T-helper 2 cell treated with Interferon-gamma antibody and Interleukin-4, amounts not matched to agents 5 μg/mL and 100 μg/mL, for 36 hours (primary cell): Measurements from ENCODE around the gene XPA.
"Not testable (repeated sequence)": the region's sequence is repeated elsewhere in the genome, so short reads cannot be mapped to it uniquely, and the experiment has no call there.

Experiments used
- DNase-seq: peaks from one replicate; pipeline ENCODE4 v3.0.0; 2021; ENCODE audit warnings: low spot score
- H3K27ac Mint-ChIP-seq: one replicate; pipeline ENCODE4 v1.8.0; 2021; ENCODE audit warnings: mild to moderate bottlenecking, mixed read lengths
- H3K27me3 Mint-ChIP-seq: one replicate; pipeline ENCODE4 v1.8.0; 2021; ENCODE audit warnings: low read depth, mixed read lengths
- H3K36me3 Mint-ChIP-seq: one replicate; pipeline ENCODE4 v1.8.0; 2021; ENCODE audit warnings: low read depth, mixed read lengths
- H3K4me1 Mint-ChIP-seq: one replicate; pipeline ENCODE4 v1.8.0; 2021; ENCODE audit warnings: low read depth, mixed read lengths
- H3K4me3 Mint-ChIP-seq: one replicate; pipeline ENCODE4 v1.8.0; 2022; ENCODE audit warnings: mild to moderate bottlenecking, moderate library complexity, mixed read lengths
- H3K9me3 Mint-ChIP-seq: one replicate; pipeline ENCODE4 v1.8.0; 2021; ENCODE audit warnings: mixed read lengths

Gene XPA

DNA sequence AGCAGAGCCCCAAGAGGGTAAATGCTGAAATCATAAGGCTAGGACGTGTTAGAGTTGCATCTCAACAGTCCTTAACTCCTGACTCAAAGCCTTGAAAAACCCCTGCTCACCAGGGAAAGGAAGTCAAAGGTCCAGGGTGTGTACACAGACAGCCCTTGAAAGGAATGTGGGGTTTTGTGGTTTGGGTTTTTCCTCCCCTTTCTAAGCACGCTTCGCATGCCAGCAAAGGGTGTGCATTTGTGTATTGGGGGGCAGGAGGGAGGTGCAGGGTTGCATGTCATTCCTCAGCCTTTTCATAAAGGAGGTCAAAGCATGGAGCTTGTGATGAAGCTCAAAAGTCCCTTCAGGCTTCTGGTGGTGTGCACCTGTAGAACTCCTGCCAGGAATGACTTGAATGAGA lies 17.3 kb upstream of the XPA start:
- H3K4me1 Mint-ChIP-seq: peaks cover 27% of the 10 kb centered on the region
- H3K4me3 Mint-ChIP-seq: peak overlapping the region; percentile 67
- no peaks in the 10 kb centered on the region for H3K9me3 Mint-ChIP-seq
- no peak for DNase-seq
- no peak overlapping the region for H3K27ac Mint-ChIP-seq
- no peaks in the 10 kb centered on the region for H3K36me3 Mint-ChIP-seq
- peaks cover 22% of the 10 kb centered on the region for H3K27me3 Mint-ChIP-seq

GRCh38 chr9:97711223-97711626 lies 14.1 kb upstream of the XPA start:
- H3K36me3 Mint-ChIP-seq: no peaks in the 10 kb centered on the region
- peak overlapping the region; percentile 46 for H3K4me3 Mint-ChIP-seq
- no peak for DNase-seq
- no peaks in the 10 kb centered on the region for H3K9me3 Mint-ChIP-seq
- H3K27me3 Mint-ChIP-seq: peaks cover 25% of the 10 kb centered on the region
- no peak overlapping the region for H3K27ac Mint-ChIP-seq
- peaks cover 26% of the 10 kb centered on the region for H3K4me1 Mint-ChIP-seq

GRCh38 chr9:97710356-97711222 lies 13.4 kb upstream of the XPA start:
- Mint-ChIP-seq H3K27me3 (peaks cover 23% of the 10 kb centered on the region), H3K9me3 (no peaks in the 10 kb centered on the region), H3K27ac (no peak overlapping the region), H3K4me3 (peak overlapping the region; percentile 46), H3K36me3 (no peaks in the 10 kb centered on the region), H3K4me1 (peaks cover 33% of the 10 kb centered on the region)
- peak; percentile 37 for DNase-seq

GRCh38 chr9:97706246-97706645 lies 9.1 kb upstream of the XPA start:
- no peak for DNase-seq
- no peaks in the 10 kb centered on the region for H3K9me3 Mint-ChIP-seq
- H3K27ac Mint-ChIP-seq: no peak overlapping the region
- H3K36me3 Mint-ChIP-seq: no peaks in the 10 kb centered on the region
- H3K4me3 Mint-ChIP-seq: no peak overlapping the region
- peaks cover 14% of the 10 kb centered on the region for H3K27me3 Mint-ChIP-seq
- peaks cover 29% of the 10 kb centered on the region for H3K4me1 Mint-ChIP-seq

DNA sequence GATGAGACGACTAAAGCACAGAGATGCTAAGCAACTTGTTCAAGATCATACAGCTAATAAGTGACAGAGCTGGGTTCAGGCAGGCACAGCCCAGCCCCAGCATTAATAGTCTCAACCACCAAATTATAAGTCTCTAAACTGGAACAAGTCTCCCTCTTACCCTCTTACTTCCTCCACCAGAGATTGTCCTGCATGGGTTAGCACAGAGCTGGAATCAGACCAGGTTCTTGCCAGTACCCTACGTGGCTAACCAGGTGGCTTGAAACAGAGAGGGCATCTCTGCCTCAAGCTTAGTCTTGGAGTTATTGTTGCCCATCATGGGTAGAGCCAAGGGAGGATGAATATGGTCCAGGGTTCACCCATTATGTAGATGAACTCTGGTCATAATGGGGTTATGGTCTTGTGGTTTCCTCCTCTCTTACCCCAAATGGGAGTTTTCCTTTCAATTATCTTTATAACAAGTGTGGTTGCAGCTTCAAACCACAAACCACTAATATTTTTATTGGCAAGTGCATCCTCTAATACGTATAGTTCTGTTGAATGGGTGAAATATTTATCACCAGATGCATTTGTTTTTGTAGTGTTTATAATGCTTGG lies 8.3 kb upstream of the XPA start:
- no peaks in the 10 kb centered on the region for H3K9me3 Mint-ChIP-seq
- no peaks in the 10 kb centered on the region for H3K36me3 Mint-ChIP-seq
- peaks cover 23% of the 10 kb centered on the region for H3K4me1 Mint-ChIP-seq
- H3K27ac Mint-ChIP-seq: no peak overlapping the region
- no peak for DNase-seq
- H3K27me3 Mint-ChIP-seq: peaks cover 13% of the 10 kb centered on the region
- H3K4me3 Mint-ChIP-seq: no peak overlapping the region

- peaks cover 23% of the 10 kb centered on the region for H3K4me1 Mint-ChIP-seq
- H3K27me3 Mint-ChIP-seq: peaks cover 13% of the 10 kb centered on the region
- no peaks in the 10 kb centered on the region for H3K9me3 Mint-ChIP-seq
- H3K27ac Mint-ChIP-seq: peak overlapping the region; percentile 17
- H3K36me3 Mint-ChIP-seq: no peaks in the 10 kb centered on the region
- no peak overlapping the region for H3K4me3 Mint-ChIP-seq
- no peak for DNase-seq
Observed at GRCh38 chr9:97704851-97705250, 7.7 kb upstream of the XPA start.

GRCh38 chr9:97704345-97704677 lies 7.2 kb upstream of the XPA start:
- peaks cover 25% of the 10 kb centered on the region for H3K4me1 Mint-ChIP-seq
- peak overlapping the region; percentile 80 for H3K27ac Mint-ChIP-seq
- no peak overlapping the region for H3K4me3 Mint-ChIP-seq
- H3K36me3 Mint-ChIP-seq: no peaks in the 10 kb centered on the region
- H3K27me3 Mint-ChIP-seq: peaks cover 13% of the 10 kb centered on the region
- H3K9me3 Mint-ChIP-seq: no peaks in the 10 kb centered on the region
- no peak for DNase-seq

- peak overlapping the region; percentile 53 for H3K4me3 Mint-ChIP-seq
- H3K4me1 Mint-ChIP-seq: peaks cover 27% of the 10 kb centered on the region
- peak; percentile 43 for DNase-seq
Observed at GRCh38 chr9:97703437-97704344, 6.6 kb upstream of the XPA start.

DNA sequence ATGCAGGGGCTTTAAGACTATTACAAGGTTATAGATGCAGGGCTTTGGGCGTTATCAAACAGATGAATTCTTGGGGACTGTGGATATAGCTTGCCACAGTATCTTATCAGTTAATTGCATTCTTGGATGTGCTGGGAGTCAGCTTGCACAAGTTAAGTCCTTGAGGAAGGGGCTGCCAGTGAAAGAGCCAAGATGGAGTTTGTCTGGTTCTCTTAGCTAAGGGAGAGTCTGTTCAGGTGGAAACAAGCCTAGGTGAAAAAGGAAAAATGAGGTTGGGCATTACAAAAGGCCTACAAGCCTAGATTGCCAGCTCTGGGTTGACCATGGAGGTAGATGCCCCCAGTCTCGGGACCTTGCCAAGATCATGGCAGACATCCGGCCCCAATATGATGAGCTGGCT lies 2.7 kb upstream of the XPA start:
- H3K4me3 Mint-ChIP-seq, H3K27ac Mint-ChIP-seq, H3K27me3 Mint-ChIP-seq, H3K9me3 Mint-ChIP-seq, DNase-seq, H3K36me3 Mint-ChIP-seq: not testable (repeated sequence)
- H3K4me1 Mint-ChIP-seq: peaks cover 41% of the 10 kb centered on the region

More at GRCh38 chr9:97703437-97704344, 6.6 kb upstream of the XPA start:
- Mint-ChIP-seq H3K27me3 (peaks cover 11% of the 10 kb centered on the region), H3K36me3 (no peaks in the 10 kb centered on the region), H3K9me3 (no peaks in the 10 kb centered on the region), H3K27ac (peak overlapping the region; percentile 80)

GRCh38 chr9:97699281-97699680 lies 2.1 kb upstream of the XPA start:
- not testable (repeated sequence) for H3K27ac Mint-ChIP-seq, H3K4me3 Mint-ChIP-seq, DNase-seq, H3K9me3 Mint-ChIP-seq, H3K27me3 Mint-ChIP-seq, H3K36me3 Mint-ChIP-seq
- H3K4me1 Mint-ChIP-seq: peaks cover 44% of the 10 kb centered on the region

DNA sequence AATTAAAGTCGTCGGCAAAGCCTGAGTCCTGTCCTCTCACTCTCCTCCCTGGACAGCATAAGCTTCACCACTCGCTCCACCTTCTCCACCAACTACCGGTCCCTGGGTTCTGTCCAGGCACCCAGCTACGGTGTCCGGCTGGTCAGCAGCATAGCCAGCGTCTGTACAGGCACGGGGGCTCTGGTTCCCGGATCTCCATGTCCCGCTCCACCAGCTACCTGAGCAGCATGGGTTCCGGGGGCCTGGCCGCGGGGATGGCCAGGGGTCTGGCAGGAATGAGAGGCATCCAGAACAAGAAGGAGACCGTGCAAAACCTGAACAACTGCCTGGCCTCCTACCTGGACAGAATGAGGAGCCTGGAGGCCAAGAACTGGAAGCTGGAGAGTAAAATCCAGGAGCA lies 1.7 kb upstream of the XPA start:
- H3K4me3 Mint-ChIP-seq: no peak overlapping the region
- no peaks in the 10 kb centered on the region for H3K9me3 Mint-ChIP-seq
- H3K36me3 Mint-ChIP-seq: peaks cover 11% of the 10 kb centered on the region
- no peaks in the 10 kb centered on the region for H3K27me3 Mint-ChIP-seq
- no peak overlapping the region for H3K27ac Mint-ChIP-seq
- peaks cover 45% of the 10 kb centered on the region for H3K4me1 Mint-ChIP-seq
- DNase-seq: no peak

- peak overlapping the region; percentile 87 for H3K27ac Mint-ChIP-seq
- H3K27me3 Mint-ChIP-seq: no peaks in the 10 kb centered on the region
Observed at GRCh38 chr9:97697837-97698236, 697 bp upstream of the XPA start.

GRCh38 chr9:97695995-97696802 lies 941 bp downstream of the XPA start:
- Mint-ChIP-seq H3K27me3 (no peaks in the 10 kb centered on the region), H3K4me3 (peak overlapping the region; percentile 92), H3K9me3 (no peaks in the 10 kb centered on the region), H3K4me1 (peaks cover 46% of the 10 kb centered on the region), H3K36me3 (peaks cover 20% of the 10 kb centered on the region), H3K27ac (peak overlapping the region; percentile 84)
- no peak for DNase-seq

More at GRCh38 chr9:97697837-97698236, 697 bp upstream of the XPA start:
- DNase-seq: no peak
- H3K9me3 Mint-ChIP-seq: no peaks in the 10 kb centered on the region
- peak overlapping the region; percentile 92 for H3K4me3 Mint-ChIP-seq
- H3K4me1 Mint-ChIP-seq: peaks cover 45% of the 10 kb centered on the region
- peaks cover 18% of the 10 kb centered on the region for H3K36me3 Mint-ChIP-seq
